HUES64 (cell line): ENCODE data around the gene CTNS. TPM values are rescaled to one million over a fixed set of nuclear protein-coding genes. Genes with fewer than 3 reads are reported as not detected.

Experiments
- H3K27ac ChIP-seq: 2 replicates; pipeline ENCODE4 v1.7.0; 2013; ENCODE audit warnings: low read depth, low read length, inconsistent platforms
- H3K27me3 ChIP-seq: 2 replicates; pipeline ENCODE4 v1.6.1; 2013; ENCODE audit warnings: mild to moderate bottlenecking, low read length; ENCODE audit not compliant: insufficient read depth
- H3K36me3 ChIP-seq: 2 replicates; pipeline ENCODE4 v1.6.1; 2013; ENCODE audit warnings: mild to moderate bottlenecking, low read length; ENCODE audit not compliant: insufficient read depth
- H3K4me1 ChIP-seq: 2 replicates; pipeline ENCODE4 v1.6.1; 2013; ENCODE audit warnings: mild to moderate bottlenecking, low read length, moderate library complexity; ENCODE audit not compliant: insufficient read depth
- H3K4me3 ChIP-seq: 2 replicates; pipeline ENCODE4 v1.5.1; 2013; ENCODE audit warnings: mild to moderate bottlenecking, low read length, moderate library complexity
- H3K9ac ChIP-seq: 2 replicates; pipeline ENCODE4 v1.6.1; 2013; ENCODE audit warnings: mild to moderate bottlenecking, low read depth, low read length
- H3K9me3 ChIP-seq: 2 replicates; pipeline ENCODE4 v1.6.1; 2013; ENCODE audit warnings: low read depth, low read length; ENCODE audit not compliant: insufficient read depth
- WGBS: fragments of 150-250, 120-280 bp; methylation state at CpG from one replicate; pipeline ENCODE4 v1.1.7; 2013; ENCODE audit warnings: missing lambda C conversion rate; 5-methylcytosine and 5-hydroxymethylcytosine counted together
- polyA plus RNA-seq, 2 experiments: library from polyadenylated mRNA; stranded (reverse); fragments of 50-300 nt; gene quantifications; one replicate each; pipeline ENCODE4 v1.2.3, GENCODE V29; 2013

CTNS gene
- 16.3 TPM for polyA plus RNA-seq (2013, experiment 1 of 2)
- 16.3 TPM for polyA plus RNA-seq (2013, experiment 2 of 2)

DNA sequence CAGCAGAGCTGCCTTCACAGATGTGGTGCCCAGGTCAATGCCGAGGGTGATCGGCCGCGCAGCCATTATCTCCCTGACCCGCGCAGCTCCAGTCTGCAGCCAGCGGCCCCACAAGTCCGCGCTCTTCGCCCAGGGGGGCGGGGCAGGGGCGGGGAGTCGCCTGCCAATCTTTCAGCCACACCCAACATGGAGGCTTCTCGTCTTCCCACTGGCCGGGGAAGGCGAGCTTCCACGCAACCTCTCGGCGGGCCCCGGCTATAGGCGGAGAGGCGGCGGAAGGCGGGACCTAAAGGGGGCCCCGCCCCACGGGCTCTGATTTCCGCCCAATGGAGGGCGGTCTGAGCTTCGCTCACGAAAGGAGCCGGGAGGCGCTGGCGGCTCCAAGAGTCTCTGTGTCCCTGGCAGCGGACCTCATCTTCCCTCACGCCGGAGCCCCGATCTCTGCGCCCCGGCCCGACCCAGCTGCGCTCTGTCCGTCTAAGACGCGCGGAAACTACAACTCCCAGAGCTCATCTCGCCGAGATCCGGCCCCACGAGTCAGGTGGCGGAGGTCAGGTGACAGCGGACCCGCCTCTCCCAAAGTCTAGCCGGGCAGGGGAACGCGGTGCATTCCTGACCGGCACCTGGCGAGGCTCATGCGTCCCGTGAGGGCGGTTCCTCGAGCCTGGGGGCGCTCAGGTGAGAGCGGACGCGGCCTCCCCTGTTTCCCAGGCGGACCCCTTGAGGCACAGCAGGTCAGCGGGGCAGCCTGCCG is at the start of gene CTNS, which contains the start of gene SHPK:
CTNS (plus strand) TSS at position 607 of the 754 bp plus-strand sequence. CDS start 3,447 bp downstream, outside the sequence.
SHPK (minus strand) TSS at position 97 of the 754 bp plus-strand sequence; CDS start at position 66, 31 bp downstream.
- Histone ChIP-seq H3K27me3 (no peaks in the 10 kb centered on the region), H3K9ac (peak within 1 kb of the TSS; percentile 85), H3K27ac (peak within 1 kb of the TSS; percentile 97), H3K4me1 (peaks cover 9% of the 10 kb centered on the region), H3K36me3 (peaks cover 23% of the 10 kb centered on the region), H3K9me3 (no peaks in the 10 kb centered on the region), H3K4me3 (peak within 1 kb of the TSS; percentile 76)
- under 1% methylated on average over 68 of the region's 68 CpGs for WGBS

DNA sequence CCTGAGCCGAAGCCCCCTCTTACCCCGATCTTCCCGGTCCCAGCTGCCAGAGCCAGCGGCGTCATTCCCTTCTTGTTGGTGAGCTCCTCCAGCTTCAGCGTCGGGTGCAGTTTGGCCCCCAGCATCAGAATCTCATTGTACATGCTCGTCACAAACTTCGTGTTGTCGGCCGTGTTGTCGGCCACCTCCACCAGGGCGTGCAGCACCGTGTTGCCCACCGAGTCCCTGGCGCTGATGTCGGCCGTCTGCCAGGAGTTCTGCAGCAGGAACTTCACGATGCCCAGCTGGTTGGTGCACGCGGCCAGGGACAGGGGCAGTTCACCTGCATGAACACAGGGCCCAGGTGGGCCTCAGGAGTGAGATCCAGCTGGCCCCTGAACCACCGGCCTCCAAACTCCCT is 46.8 kb upstream of the CTNS start:
- 96% methylated on average over 22 of the region's 22 CpGs for WGBS
- H3K4me3 ChIP-seq = no peak overlapping the region

DNA sequence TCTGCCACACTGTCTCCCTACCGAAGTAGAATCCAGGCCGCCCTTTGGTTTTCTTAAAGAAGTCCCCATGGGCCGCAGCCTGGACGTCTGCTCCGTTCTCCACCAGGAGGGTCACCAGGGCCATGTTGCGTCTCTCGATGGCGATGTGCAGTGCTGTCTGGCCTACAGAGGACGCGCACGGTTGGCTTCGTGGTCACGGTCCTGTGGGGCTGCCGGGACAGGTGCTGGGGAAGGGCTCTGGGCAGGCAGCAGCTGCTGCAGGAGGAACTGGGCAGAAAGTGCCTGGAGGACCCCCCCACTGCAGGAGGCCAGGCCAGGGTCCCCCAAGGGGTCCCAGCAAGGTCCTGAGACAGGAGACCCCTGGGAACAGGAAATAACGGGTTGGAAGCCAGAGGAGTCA is 46.3 kb upstream of the CTNS start:
- no peaks in the 10 kb centered on the region for H3K9me3 ChIP-seq
- H3K9ac ChIP-seq = no peak overlapping the region
- H3K36me3 ChIP-seq = peaks cover 34% of the 10 kb centered on the region
- no peak overlapping the region for H3K27ac ChIP-seq
- 95% methylated on average over 15 of the region's 15 CpGs for WGBS
- H3K27me3 ChIP-seq = no peaks in the 10 kb centered on the region
- no peak overlapping the region for H3K4me3 ChIP-seq
- H3K4me1 ChIP-seq = no peaks in the 10 kb centered on the region

More for the DNA sequence above, 46.8 kb upstream of the CTNS start:
- Histone ChIP-seq H3K9ac (no peak overlapping the region), H3K9me3 (no peaks in the 10 kb centered on the region), H3K4me1 (no peaks in the 10 kb centered on the region), H3K27ac (no peak overlapping the region), H3K36me3 (peaks cover 34% of the 10 kb centered on the region), H3K27me3 (no peaks in the 10 kb centered on the region)

DNA sequence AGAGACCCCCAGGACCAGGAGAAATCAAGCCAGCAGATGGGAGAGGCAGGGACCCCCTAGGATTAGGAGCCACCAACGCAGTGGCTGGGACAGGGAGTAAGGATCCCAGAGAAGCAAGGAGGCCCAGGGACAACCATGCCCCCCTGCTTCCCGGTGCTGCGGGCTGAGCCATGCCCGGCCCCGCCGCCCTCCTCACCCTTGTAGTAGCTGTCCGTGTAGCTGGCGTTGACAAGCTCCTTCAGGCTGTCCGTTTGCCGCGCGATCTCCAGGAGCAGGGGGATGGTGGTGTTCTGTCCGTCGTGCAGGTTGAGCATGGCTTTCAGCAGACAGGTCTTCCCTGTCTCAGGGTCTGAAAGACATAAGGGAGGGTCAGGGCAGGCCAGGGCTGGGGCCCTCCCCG is 45.8 kb upstream of the CTNS start:
- Histone ChIP-seq H3K4me3 (no peak overlapping the region), H3K27me3 (no peaks in the 10 kb centered on the region), H3K36me3 (peaks cover 29% of the 10 kb centered on the region), H3K4me1 (no peaks in the 10 kb centered on the region), H3K9me3 (no peaks in the 10 kb centered on the region), H3K9ac (no peak overlapping the region), H3K27ac (no peak overlapping the region)
- 95% methylated on average over 15 of the region's 15 CpGs for WGBS

DNA sequence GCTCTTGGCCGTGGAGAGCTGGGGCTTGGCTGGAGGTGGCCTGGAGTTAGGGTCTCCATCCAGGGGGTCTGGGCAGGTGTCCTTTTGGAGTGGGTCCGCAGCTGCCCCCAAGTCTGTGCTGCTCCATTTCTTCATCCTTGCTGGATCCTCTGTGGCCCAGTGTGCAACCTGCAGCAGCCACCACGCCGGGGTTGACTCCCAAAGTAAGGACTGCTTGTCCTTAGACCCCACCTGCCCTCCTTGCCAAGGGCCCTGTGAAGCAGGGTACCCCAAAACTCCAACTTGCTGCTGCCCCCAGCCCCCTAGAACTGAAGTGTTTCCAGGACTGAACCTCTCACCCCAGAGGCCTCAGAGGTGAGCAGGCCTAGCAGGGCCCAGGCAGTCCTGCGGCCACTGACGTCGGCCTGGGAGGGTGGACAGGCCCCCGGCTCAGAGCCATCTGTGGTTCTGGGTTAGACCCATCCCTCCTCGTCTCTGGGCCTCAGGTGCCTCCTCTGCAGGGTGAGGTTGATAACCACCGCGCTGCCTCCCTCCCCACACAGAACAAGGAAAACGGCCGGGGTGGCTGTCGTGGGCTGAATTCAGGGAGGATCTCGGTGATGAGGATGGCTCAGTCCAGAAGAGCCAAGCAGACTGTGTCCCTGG is 44.2 kb upstream of the CTNS start:
- H3K9me3 ChIP-seq = no peaks in the 10 kb centered on the region
- peaks cover 19% of the 10 kb centered on the region for H3K36me3 ChIP-seq
- 94% methylated on average over 15 of the region's 15 CpGs for WGBS
- no peak overlapping the region for H3K4me3 ChIP-seq
- H3K27me3 ChIP-seq = no peaks in the 10 kb centered on the region
- H3K27ac ChIP-seq = no peak overlapping the region
- H3K4me1 ChIP-seq = no peaks in the 10 kb centered on the region
- H3K9ac ChIP-seq = no peak overlapping the region

DNA sequence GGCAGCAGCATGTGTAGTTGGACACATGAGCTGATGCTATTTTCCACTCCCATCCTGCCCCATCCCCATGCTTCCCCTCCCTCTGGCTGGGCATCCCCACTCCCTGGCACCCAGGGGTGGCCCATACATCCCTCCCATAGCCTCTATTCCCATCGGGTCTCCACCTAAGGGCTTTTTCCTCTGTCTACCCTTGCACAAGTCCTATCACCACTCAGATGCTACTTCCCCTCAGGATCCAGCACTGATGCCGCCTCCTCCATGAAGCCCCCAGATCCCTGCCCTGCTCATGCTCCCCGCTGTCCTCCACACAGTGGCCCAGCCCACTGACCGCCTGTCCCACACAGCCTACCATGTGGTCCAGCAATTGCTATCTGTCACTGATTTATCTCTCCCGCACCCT is 43.2 kb upstream of the CTNS start:
- Histone ChIP-seq H3K4me3 (no peak overlapping the region), H3K9ac (no peak overlapping the region), H3K9me3 (no peaks in the 10 kb centered on the region), H3K4me1 (no peaks in the 10 kb centered on the region), H3K27ac (no peak overlapping the region), H3K27me3 (no peaks in the 10 kb centered on the region), H3K36me3 (peaks cover 11% of the 10 kb centered on the region)
- WGBS = 95% methylated on average over 5 of the region's 5 CpGs

DNA sequence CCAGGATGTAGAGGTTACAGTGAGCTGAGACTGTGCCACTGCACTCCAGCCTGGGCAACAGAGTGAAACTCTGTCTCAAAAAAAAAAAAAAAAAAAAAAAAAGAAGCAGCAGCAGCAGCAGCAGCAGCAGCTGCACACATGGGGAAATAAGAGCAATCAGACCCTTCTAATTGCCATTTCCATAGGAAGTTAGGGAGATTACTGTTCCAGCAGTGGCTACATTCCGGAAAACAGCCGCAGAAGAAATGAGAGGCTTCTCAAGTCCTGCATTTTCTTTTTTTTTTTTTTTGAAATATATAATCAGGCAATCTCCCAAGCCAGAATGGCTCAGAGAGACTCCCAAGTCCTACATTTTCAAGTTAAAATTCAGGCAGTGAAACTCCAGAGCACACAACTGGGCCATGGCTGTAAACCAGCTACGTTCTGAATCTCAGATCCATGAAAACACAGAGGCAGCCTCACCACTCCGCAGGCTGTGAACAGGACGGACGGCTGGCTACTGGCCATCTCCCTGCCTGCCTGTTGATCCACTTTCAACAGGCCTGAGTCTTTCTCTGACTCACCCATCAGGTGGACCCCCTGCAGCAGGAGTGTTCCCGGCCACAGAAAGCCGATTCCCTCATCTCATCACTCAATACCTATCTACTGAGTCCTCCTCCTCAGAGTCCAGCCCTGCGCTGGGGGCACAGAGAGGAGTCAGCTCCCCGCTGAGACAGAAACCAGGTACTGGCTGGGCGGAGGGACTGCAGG is 42.3 kb upstream of the CTNS start:
- WGBS = 87% methylated on average over 9 of the region's 11 CpGs
- no peaks in the 10 kb centered on the region for H3K27me3 ChIP-seq
- H3K9ac ChIP-seq = no peak overlapping the region
- no peak overlapping the region for H3K4me3 ChIP-seq
- peaks cover 11% of the 10 kb centered on the region for H3K36me3 ChIP-seq
- H3K9me3 ChIP-seq = no peaks in the 10 kb centered on the region
- no peak overlapping the region for H3K27ac ChIP-seq
- no peaks in the 10 kb centered on the region for H3K4me1 ChIP-seq

DNA sequence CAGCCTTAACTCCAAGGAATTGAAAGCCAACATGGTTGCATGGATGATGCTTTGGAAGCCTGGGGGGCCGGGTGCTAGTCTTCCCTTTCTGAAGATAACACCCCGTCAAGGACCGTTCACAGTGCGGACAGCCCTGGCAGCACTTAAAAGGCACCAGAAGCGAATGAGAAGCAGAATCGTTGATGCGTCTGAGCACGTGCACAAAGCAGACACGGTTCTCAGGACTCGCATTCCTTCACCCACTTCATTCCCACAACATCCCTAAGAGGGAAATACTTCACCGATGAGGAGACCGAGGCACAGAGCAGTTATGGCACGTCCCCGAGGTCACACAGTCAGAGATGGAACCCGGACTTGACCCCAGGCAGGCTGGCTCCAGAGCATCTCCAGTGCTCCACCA is 41.6 kb upstream of the CTNS start:
- no peak overlapping the region for H3K4me3 ChIP-seq
- no peaks in the 10 kb centered on the region for H3K9me3 ChIP-seq
- 94% methylated on average over 15 of the region's 15 CpGs for WGBS
- H3K27ac ChIP-seq = no peak overlapping the region
- no peaks in the 10 kb centered on the region for H3K4me1 ChIP-seq
- H3K27me3 ChIP-seq = no peaks in the 10 kb centered on the region
- 0 out of 2 replicates have a peak, but pooled peaks cover 7% of the 10 kb centered on the region for H3K36me3 ChIP-seq
- no peak overlapping the region for H3K9ac ChIP-seq

DNA sequence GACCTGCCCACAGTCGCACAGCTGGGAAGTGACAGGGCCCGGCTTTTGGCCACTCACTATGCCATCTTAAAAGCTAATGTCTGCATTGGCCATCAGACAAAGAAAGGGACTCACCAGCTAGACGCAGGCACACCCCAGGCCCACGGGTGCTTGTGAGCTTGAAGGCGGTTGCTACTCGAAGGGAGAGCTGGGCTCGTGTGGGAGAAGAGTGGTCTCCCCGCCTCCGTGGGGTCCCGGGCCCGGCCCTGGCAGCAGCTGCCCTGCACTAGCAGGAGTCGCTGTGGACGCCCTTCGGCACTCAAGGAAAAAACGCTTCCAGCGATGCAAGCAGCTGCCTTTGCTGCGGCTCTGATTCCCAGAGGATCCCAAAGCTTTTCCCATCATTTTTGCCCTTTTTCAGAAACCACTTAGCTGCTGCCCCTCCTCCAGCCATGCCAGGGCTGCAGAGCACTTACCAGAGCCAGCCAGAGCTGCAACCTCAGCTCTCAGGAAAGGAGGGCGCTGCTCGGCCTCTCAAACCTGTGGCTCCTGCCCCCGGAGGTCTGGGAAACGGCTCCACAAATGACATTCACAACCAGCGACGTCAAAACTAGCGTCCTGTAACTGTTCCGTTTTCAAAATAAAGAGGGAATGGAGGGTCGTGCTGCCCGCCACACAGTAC is 39.6 kb upstream of the CTNS start:
- Histone ChIP-seq H3K27ac (no peak overlapping the region), H3K4me1 (no peaks in the 10 kb centered on the region), H3K9me3 (no peaks in the 10 kb centered on the region), H3K4me3 (no peak overlapping the region), H3K36me3 (no peaks in the 10 kb centered on the region), H3K9ac (no peak overlapping the region; the same call in 1 of the 2 replicates), H3K27me3 (no peaks in the 10 kb centered on the region)
- WGBS = 93% methylated on average over 27 of the region's 27 CpGs

DNA sequence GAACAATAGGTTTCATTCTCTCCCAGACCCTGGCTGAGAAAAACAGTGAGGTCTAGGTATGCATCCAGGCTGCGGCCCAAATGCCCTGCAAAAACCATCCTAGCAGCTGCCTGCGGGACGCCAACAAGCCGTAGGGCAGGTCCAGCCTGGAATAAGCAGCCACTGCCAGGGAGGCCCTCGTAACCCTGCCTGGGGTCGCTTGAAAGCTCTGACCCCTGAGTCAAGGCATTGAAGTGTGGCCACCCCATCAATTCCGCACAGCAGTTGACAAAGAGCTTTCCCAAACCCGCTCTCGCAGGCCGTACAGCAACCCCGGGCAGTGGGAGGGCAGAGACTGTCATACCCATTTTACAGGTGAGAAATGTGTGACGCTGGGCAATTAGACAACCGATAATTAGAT is 38.5 kb upstream of the CTNS start:
- H3K9me3 ChIP-seq = no peaks in the 10 kb centered on the region
- no peaks in the 10 kb centered on the region for H3K27me3 ChIP-seq
- no peak overlapping the region for H3K9ac ChIP-seq
- no peak overlapping the region for H3K27ac ChIP-seq
- no peaks in the 10 kb centered on the region for H3K4me1 ChIP-seq
- H3K4me3 ChIP-seq = no peak overlapping the region
- 87% methylated on average over 13 of the region's 13 CpGs for WGBS
- no peaks in the 10 kb centered on the region for H3K36me3 ChIP-seq
